ENCODE results near the gene BCL7A.

Gene BCL7A

DNA sequence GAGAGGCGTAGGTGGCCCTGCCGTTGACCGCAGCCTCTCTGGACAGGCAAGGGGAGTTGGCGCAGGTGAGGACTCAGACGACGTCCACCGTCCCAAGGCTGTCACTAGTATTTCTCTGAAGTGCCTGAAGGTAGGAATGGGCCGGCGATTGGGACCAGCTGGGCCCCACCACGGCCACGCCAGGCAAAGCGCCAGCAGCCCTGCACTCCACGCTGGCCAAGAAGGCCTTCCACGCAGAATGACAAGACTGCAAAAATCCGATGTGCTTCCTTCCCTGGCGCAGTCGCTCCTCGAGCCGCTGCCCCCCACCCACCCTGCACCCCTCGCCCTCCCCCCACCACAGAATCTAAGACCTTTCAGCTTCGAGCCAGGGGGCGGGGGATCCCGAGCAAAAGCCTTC lies 39.6 kb downstream of the BCL7A start:
- Histone ChIP-seq H3K27me3 (ENCODE audit: control insufficient read depth in 1 of 2, insufficient read depth in 2 of 2, low read length in 2 of 2) (no peaks in the 10 kb centered on the region), H3K4me3 (ENCODE audit: low read depth in 1 of 2, low read length in 2 of 2) (no peak overlapping the region), H3K9ac (ENCODE audit: low read length) (no peak overlapping the region), H3K9me3 (ENCODE audit: low read length) (no peaks in the 10 kb centered on the region), H3K4me1 (ENCODE audit: insufficient read depth, low read length) (peaks cover 89% of the 10 kb centered on the region), H3K27ac (ENCODE audit: low read depth, low read length) (peak overlapping the region; percentile 84), H3K36me3 (ENCODE audit: insufficient read depth, low read length) (peaks cover 5% of the 10 kb centered on the region)

- H3K4me1 ChIP-seq (ENCODE audit: insufficient read depth, low read length), result peaks cover 89% of the 10 kb centered on the region
- peak overlapping the region; percentile 36 for H3K9ac ChIP-seq (ENCODE audit: low read length)
- H3K4me3 ChIP-seq (ENCODE audit: low read depth in 1 of 2, low read length in 2 of 2), result peak overlapping the region; percentile 17 to 51
Measured at GRCh38 chr12:122062832-122063693, 41.4 kb downstream of the BCL7A start.

DNA sequence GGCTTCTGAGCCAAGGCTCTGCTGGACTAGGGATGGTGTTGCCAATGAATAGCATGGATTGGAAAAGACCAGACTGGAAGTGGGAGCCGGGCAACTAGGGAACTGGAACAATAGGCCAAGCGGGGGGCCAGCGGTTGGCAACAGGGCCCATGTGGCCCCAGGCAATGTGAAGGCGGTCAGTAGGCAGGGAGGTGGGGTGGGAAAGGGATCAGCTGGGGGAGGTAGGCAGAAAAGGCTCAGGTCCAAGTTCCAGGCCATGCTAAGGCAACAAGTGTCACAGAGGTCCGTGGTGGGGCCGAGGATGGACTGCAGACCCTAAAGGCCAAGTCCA lies 42.0 kb downstream of the BCL7A start:
- Histone ChIP-seq H3K27me3 (ENCODE audit: control insufficient read depth in 1 of 2, insufficient read depth in 2 of 2, low read length in 2 of 2) (no peaks in the 10 kb centered on the region), H3K4me1 (ENCODE audit: insufficient read depth, low read length) (peaks cover 92% of the 10 kb centered on the region), H3K9me3 (ENCODE audit: low read length) (no peaks in the 10 kb centered on the region), H3K4me3 (ENCODE audit: low read depth in 1 of 2, low read length in 2 of 2) (peak overlapping the region; percentile 17 to 51), H3K9ac (ENCODE audit: low read length) (peak overlapping the region; percentile 36), H3K36me3 (ENCODE audit: insufficient read depth, low read length) (peaks cover 5% of the 10 kb centered on the region), H3K27ac (ENCODE audit: low read depth, low read length) (peak overlapping the region; percentile 97)

More at GRCh38 chr12:122062832-122063693, 41.4 kb downstream of the BCL7A start:
- Histone ChIP-seq H3K27ac (ENCODE audit: low read depth, low read length) (peak overlapping the region; percentile 97), H3K27me3 (ENCODE audit: control insufficient read depth in 1 of 2, insufficient read depth in 2 of 2, low read length in 2 of 2) (no peaks in the 10 kb centered on the region), H3K9me3 (ENCODE audit: low read length) (no peaks in the 10 kb centered on the region), H3K36me3 (ENCODE audit: insufficient read depth, low read length) (peaks cover 5% of the 10 kb centered on the region)

DNA sequence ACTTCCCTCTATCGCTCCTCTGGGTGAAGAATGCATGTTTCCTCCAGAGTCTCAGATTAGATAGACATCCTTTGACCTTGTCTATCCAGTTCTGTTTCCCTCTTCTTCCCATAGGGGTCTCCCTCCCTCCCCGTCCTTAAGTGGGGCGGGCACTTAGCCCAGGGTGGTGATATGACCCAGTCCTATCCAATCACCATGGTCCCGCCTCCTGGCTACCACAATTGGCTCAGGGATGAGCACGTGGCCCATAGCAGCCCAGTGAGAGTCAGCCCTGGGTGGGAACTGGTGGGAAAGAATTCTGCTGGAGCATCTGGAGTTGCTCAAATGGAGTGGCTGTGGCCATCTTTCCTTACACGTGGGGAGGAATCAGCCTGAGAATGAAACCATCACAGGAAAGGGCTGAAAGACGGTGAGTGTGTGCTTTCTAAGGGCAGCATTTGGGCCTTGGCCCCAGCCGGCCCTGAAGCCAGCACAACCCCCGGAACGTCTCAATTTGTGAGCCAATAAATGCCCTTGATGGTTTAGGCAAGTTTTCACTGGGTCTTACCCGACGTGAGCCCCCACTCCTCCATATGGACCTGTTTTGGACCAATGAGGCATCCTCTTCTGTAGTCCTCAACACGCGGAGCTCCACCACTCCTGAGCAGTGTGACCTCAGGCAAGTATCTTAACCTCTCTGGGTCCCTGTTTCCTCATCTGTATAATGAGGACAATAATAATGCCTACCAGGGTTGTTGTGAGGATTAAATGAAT lies 42.5 kb downstream of the BCL7A start:
- Histone ChIP-seq H3K36me3 (ENCODE audit: insufficient read depth, low read length) (peaks cover 4% of the 10 kb centered on the region), H3K4me3 (ENCODE audit: low read depth in 1 of 2, low read length in 2 of 2) (peak overlapping the region; percentile 17 to 51), H3K4me1 (ENCODE audit: insufficient read depth, low read length) (peaks cover 88% of the 10 kb centered on the region), H3K27me3 (ENCODE audit: control insufficient read depth in 1 of 2, insufficient read depth in 2 of 2, low read length in 2 of 2) (no peaks in the 10 kb centered on the region), H3K27ac (ENCODE audit: low read depth, low read length) (peak overlapping the region; percentile 97), H3K9me3 (ENCODE audit: low read length) (no peaks in the 10 kb centered on the region), H3K9ac (ENCODE audit: low read length) (peak overlapping the region; percentile 36)

- H3K4me3 ChIP-seq (ENCODE audit: low read depth in 1 of 2, low read length in 2 of 2), result peak overlapping the region; percentile 4 to 51
- H3K4me1 ChIP-seq (ENCODE audit: insufficient read depth, low read length), result peaks cover 80% of the 10 kb centered on the region
- H3K27me3 ChIP-seq (ENCODE audit: control insufficient read depth in 1 of 2, insufficient read depth in 2 of 2, low read length in 2 of 2), result no peaks in the 10 kb centered on the region
- no peaks in the 10 kb centered on the region for H3K9me3 ChIP-seq (ENCODE audit: low read length)
- H3K36me3 ChIP-seq (ENCODE audit: insufficient read depth, low read length), result peaks cover 4% of the 10 kb centered on the region
- H3K27ac ChIP-seq (ENCODE audit: low read depth, low read length), result peak overlapping the region; percentile 97
- H3K9ac ChIP-seq (ENCODE audit: low read length), result peak overlapping the region; percentile 29
Measured at GRCh38 chr12:122064780-122065588, 43.3 kb downstream of the BCL7A start.

GRCh38 chr12:122067548-122067947 lies 45.9 kb downstream of the BCL7A start:
- no peaks in the 10 kb centered on the region for H3K9me3 ChIP-seq (ENCODE audit: low read length)
- H3K36me3 ChIP-seq (ENCODE audit: insufficient read depth, low read length), result peaks cover 4% of the 10 kb centered on the region
- H3K9ac ChIP-seq (ENCODE audit: low read length), result no peak overlapping the region
- H3K4me1 ChIP-seq (ENCODE audit: insufficient read depth, low read length), result peaks cover 70% of the 10 kb centered on the region
- H3K27ac ChIP-seq (ENCODE audit: low read depth, low read length), result peak overlapping the region; percentile 83
- H3K27me3 ChIP-seq (ENCODE audit: control insufficient read depth in 1 of 2, insufficient read depth in 2 of 2, low read length in 2 of 2), result no peaks in the 10 kb centered on the region
- H3K4me3 ChIP-seq (ENCODE audit: low read depth in 1 of 2, low read length in 2 of 2), result peak overlapping the region in 1 of 2 donors; percentile 5

DNA sequence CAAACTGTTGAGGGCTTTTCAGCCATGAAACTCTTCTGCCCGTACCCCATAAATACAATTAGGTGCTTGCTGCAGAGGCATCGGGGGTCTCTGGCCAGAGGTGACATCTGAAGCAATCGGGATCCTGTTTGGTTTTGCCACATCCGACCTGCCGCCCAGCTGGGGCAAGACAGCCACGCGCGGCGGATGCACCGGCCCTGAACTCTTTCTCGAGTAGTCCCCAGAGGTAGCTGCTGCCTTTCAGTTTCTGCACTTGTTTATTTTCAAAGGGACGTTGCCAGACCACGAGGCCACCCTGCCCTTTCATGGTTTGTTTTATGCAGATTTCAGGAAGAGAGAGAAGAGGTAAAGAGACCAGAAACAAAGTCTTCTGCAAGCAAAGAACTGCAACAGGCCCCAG lies 46.3 kb downstream of the BCL7A start:
- Histone ChIP-seq H3K9ac (ENCODE audit: low read length) (no peak overlapping the region), H3K4me1 (ENCODE audit: insufficient read depth, low read length) (peaks cover 70% of the 10 kb centered on the region), H3K27ac (ENCODE audit: low read depth, low read length) (peak overlapping the region; percentile 83), H3K9me3 (ENCODE audit: low read length) (no peaks in the 10 kb centered on the region), H3K4me3 (ENCODE audit: low read depth in 1 of 2, low read length in 2 of 2) (peak overlapping the region in 1 of 2 donors; percentile 5), H3K36me3 (ENCODE audit: insufficient read depth, low read length) (peaks cover 4% of the 10 kb centered on the region), H3K27me3 (ENCODE audit: control insufficient read depth in 1 of 2, insufficient read depth in 2 of 2, low read length in 2 of 2) (no peaks in the 10 kb centered on the region)

DNA sequence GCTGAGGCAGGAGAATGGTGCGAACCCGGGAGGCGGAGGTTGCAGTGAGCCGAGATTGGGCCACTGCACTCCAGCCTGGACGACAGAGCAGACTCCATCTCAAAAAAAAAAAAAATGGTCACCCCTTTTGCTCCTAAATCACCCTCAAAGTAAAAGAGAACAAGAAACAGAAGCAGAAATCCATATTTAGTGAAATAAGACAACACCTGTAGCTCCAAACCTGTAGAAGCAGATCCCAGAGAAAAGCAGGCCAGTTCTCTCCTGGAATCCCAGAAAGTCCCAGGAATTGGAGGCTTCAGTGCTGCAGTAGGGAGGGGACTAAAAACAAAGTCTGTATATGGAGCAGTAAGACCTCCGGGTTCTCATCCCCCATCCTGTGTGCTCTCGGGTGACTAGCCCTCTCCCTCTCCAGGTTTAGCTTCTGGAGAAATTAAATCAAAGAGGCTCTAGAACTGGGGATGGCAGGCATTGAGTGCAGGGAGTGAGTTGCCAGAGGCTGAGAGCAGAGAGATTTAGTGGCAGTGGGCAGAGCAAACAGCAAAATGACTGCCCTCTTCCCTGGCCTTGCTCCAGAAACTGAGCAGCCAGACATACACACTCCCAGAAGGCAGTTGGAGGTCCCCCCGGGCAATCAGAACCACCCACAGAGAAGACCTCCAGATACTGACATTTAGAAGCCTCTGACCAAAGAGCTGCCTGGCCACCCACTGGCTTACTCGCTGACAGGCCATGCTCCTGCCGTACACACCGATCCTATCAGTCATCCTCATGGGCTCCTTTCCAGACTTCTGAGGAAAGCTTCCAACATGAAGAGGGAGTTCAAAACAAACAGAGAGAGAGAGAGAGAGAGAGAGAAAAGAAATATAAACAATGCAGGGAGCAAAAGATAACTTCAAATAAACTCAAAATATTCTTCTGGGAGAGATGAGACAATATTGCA lies 50.6 kb downstream of the BCL7A start:
- H3K27ac ChIP-seq (ENCODE audit: low read depth, low read length), result peak overlapping the region; percentile 92
- peak overlapping the region in 1 of 2 donors; percentile 37 for H3K4me3 ChIP-seq (ENCODE audit: low read depth in 1 of 2, low read length in 2 of 2)
- H3K9me3 ChIP-seq (ENCODE audit: low read length), result no peaks in the 10 kb centered on the region
- peaks cover 35% of the 10 kb centered on the region for H3K4me1 ChIP-seq (ENCODE audit: insufficient read depth, low read length)
- peaks cover 4% of the 10 kb centered on the region for H3K36me3 ChIP-seq (ENCODE audit: insufficient read depth, low read length)
- no peaks in the 10 kb centered on the region for H3K27me3 ChIP-seq (ENCODE audit: control insufficient read depth in 1 of 2, insufficient read depth in 2 of 2, low read length in 2 of 2)
- H3K9ac ChIP-seq (ENCODE audit: low read length), result peak overlapping the region; percentile 41

GRCh38 chr12:122073815-122074214 lies 52.1 kb downstream of the BCL7A start:
- no peak overlapping the region for H3K4me3 ChIP-seq (ENCODE audit: low read depth in 1 of 2, low read length in 2 of 2)
- no peaks in the 10 kb centered on the region for H3K9me3 ChIP-seq (ENCODE audit: low read length)
- H3K27ac ChIP-seq (ENCODE audit: low read depth, low read length), result no peak overlapping the region
- H3K36me3 ChIP-seq (ENCODE audit: insufficient read depth, low read length), result peaks cover 4% of the 10 kb centered on the region
- no peak overlapping the region for H3K9ac ChIP-seq (ENCODE audit: low read length)
- H3K27me3 ChIP-seq (ENCODE audit: control insufficient read depth in 1 of 2, insufficient read depth in 2 of 2, low read length in 2 of 2), result no peaks in the 10 kb centered on the region
- peaks cover 28% of the 10 kb centered on the region for H3K4me1 ChIP-seq (ENCODE audit: insufficient read depth, low read length)

- Histone ChIP-seq H3K36me3 (ENCODE audit: insufficient read depth, low read length) (no peaks in the 10 kb centered on the region), H3K4me1 (ENCODE audit: insufficient read depth, low read length) (peaks cover 31% of the 10 kb centered on the region), H3K9me3 (ENCODE audit: low read length) (no peaks in the 10 kb centered on the region), H3K9ac (ENCODE audit: low read length) (no peak overlapping the region), H3K27me3 (ENCODE audit: control insufficient read depth in 1 of 2, insufficient read depth in 2 of 2, low read length in 2 of 2) (no peaks in the 10 kb centered on the region), H3K27ac (ENCODE audit: low read depth, low read length) (no peak overlapping the region), H3K4me3 (ENCODE audit: low read depth in 1 of 2, low read length in 2 of 2) (no peak overlapping the region)
Measured at GRCh38 chr12:122076743-122077495, 55.2 kb downstream of the BCL7A start.

Data from muscle layer of colon (tissue), 2 donors.